Endothelial cell of umbilical vein (primary cell): ENCODE measurements around the gene LYPD4. TPM values are rescaled to one million over a fixed set of nuclear protein-coding genes. Genes with fewer than 3 reads are reported as not detected.

Experiments
- BruUV-seq: library from RNA; stranded (reverse); fragments of 400-500 nt; replicated peaks from 2 replicates; lab custom pipeline; 2021; lab: Mats Ljungman, UMichigan
- CTCF ChIA-PET: fragments of 300-600, 350-600 bp; sonication (Branson Sonifier 250); formaldehyde crosslinking; loops from one replicate; lab custom pipeline; 2021; ENCODE audit warnings: antibody characterized with exemption, inconsistent platforms; lab: Charles Lee
- POLR2A ChIA-PET: fragments of 300-600, 350-600 bp; sonication (Branson Sonifier 250); formaldehyde crosslinking; loops from one replicate; lab custom pipeline; 2021; ENCODE audit warnings: antibody characterized with exemption, inconsistent platforms; lab: Charles Lee
- DNase-seq: peaks from one replicate; pipeline ENCODE4 v3.0.0-alpha.2; 2011; ENCODE audit warnings: low read depth, low spot score
- FAIRE-seq: peaks from 2 replicates; lab custom pipeline; 2011; peaks lifted over from hg19 to GRCh38; lab: Jason Lieb, UNC
- H2AFZ ChIP-seq: 2 replicates; pipeline ENCODE4 v1.6.0; 2012; ENCODE audit warnings: low read depth, low read length, control low read depth, inconsistent platforms
- H3K27ac ChIP-seq: 2 replicates; pipeline ENCODE4 v1.5.1; 2011; ENCODE audit warnings: low read depth, mild to moderate bottlenecking, control low read depth, low read length, moderate library complexity; ENCODE audit not compliant: insufficient read depth
- H3K27me3 ChIP-seq, 2 experiments: 2 replicates each; pipeline versions ENCODE4 v1.6.0 to v1.6.1; 2011; ENCODE audit warnings: low read length in 2 of 2, mixed read lengths in 1 of 2; ENCODE audit not compliant: control insufficient read depth in 2 of 2, insufficient read depth in 2 of 2
- H3K36me3 ChIP-seq, 2 experiments: 2 replicates in 1 of 2; 3 replicates in 1 of 2; pipeline ENCODE4 v1.5.1; 2011; ENCODE audit warnings: low read length in 2 of 2, mild to moderate bottlenecking in 1 of 2, moderate library complexity in 1 of 2; ENCODE audit not compliant: control insufficient read depth in 2 of 2, insufficient read depth in 2 of 2; ENCODE audit errors: extremely low read depth in 1 of 2
- H3K4me1 ChIP-seq: 3 replicates; pipeline ENCODE4 v1.5.1; 2011; ENCODE audit warnings: mild to moderate bottlenecking, low read length; ENCODE audit not compliant: control insufficient read depth, insufficient read depth; ENCODE audit errors: extremely low read depth
- H3K4me2 ChIP-seq: 2 replicates; pipeline ENCODE4 v1.6.1; 2011; ENCODE audit warnings: low read length, control low read depth, mixed read lengths; ENCODE audit not compliant: insufficient read depth
- H3K4me3 ChIP-seq, 3 experiments: fragments of 200-600 bp in 1 of 3; sonication (generic), shearing (Covaris generic) in 1 of 3; replicated peaks in 1 of 3; 2 replicates each; pipeline ENCODE4 v1.5.1; 2011 to 2016; ENCODE audit warnings: control low read depth in 3 of 3, low read length in 3 of 3, mild to moderate bottlenecking in 2 of 3, inconsistent platforms in 1 of 3, low read depth in 1 of 3, moderate library complexity in 1 of 3; ENCODE audit not compliant: insufficient read depth in 1 of 3
- H3K79me2 ChIP-seq: 2 replicates; pipeline ENCODE4 v1.6.0; 2012; ENCODE audit warnings: low read length, inconsistent platforms; ENCODE audit not compliant: control insufficient read depth, insufficient read depth
- H3K9ac ChIP-seq: replicated peaks from 2 replicates; pipeline ENCODE3; 2011; ENCODE audit warnings: low read length, control low read depth; ENCODE audit not compliant: insufficient read depth; ENCODE audit errors: extremely low read depth
- H3K9me1 ChIP-seq: replicated peaks from 3 replicates; pipeline ENCODE4 v1.6.0; 2011; ENCODE audit warnings: mild to moderate bottlenecking, low read length; ENCODE audit not compliant: control insufficient read depth, insufficient read depth; ENCODE audit errors: extremely low read depth
- H3K9me3 ChIP-seq: replicated peaks from 2 replicates; pipeline ENCODE4 v1.5.1; 2012; ENCODE audit warnings: low read length, inconsistent platforms; ENCODE audit not compliant: control insufficient read depth, insufficient read depth
- H4K20me1 ChIP-seq: replicated peaks from 2 replicates; pipeline ENCODE3; 2011; ENCODE audit warnings: mild to moderate bottlenecking, low read length; ENCODE audit not compliant: control insufficient read depth, insufficient read depth; ENCODE audit errors: extremely low read depth
- CTCF ChIP-seq, 2 donors: IDR thresholded peaks; 1 replicate in 1 of 2; 2 replicates in 1 of 2; pipeline ENCODE4 v1.5.1; 2011; ENCODE audit warnings: low read length in 2 of 2, mild to moderate bottlenecking in 2 of 2, moderate library complexity in 2 of 2, control low read depth in 1 of 2, inconsistent platforms in 1 of 2, low read depth in 1 of 2; ENCODE audit not compliant: insufficient read depth in 1 of 2; ENCODE audit errors: extremely low read depth in 1 of 2
- EZH2 ChIP-seq: IDR thresholded peaks from 2 replicates; pipeline ENCODE4 v1.6.1; 2012; ENCODE audit warnings: borderline replicate concordance, low read depth, mild to moderate bottlenecking, moderate library complexity, low read length, inconsistent platforms; ENCODE audit not compliant: severe bottlenecking
- FOS ChIP-seq: IDR thresholded peaks from 2 replicates; pipeline ENCODE4 v1.6.1; 2011; ENCODE audit warnings: mild to moderate bottlenecking, low read length, moderate library complexity, borderline replicate concordance; ENCODE audit not compliant: insufficient read depth
- GATA2 ChIP-seq: IDR thresholded peaks from 2 replicates; pipeline ENCODE4 v1.7.0; 2011; ENCODE audit warnings: low read depth, mild to moderate bottlenecking, moderate library complexity, mixed read lengths, low read length; ENCODE audit not compliant: insufficient read length, insufficient read depth
- JUN ChIP-seq: IDR thresholded peaks from 2 replicates; pipeline ENCODE4 v1.6.1; 2011; ENCODE audit warnings: borderline replicate concordance, low read depth; ENCODE audit not compliant: insufficient read length, insufficient read depth
- MAX ChIP-seq: IDR thresholded peaks from 2 replicates; pipeline ENCODE4 v1.6.1; 2011; ENCODE audit not compliant: insufficient read depth, insufficient read length
- MYC ChIP-seq: IDR thresholded peaks from one replicate; pipeline ENCODE4 v1.6.1; 2011; ENCODE audit warnings: mild to moderate bottlenecking, low read depth, low read length
- POLR2A ChIP-seq: IDR thresholded peaks from 2 replicates; pipeline ENCODE4 v1.6.1; 2012; ENCODE audit warnings: low read depth, mild to moderate bottlenecking, control low read depth, low read length
- POLR2AphosphoS5 ChIP-seq: IDR thresholded peaks from 2 replicates; pipeline ENCODE4 v1.6.1; 2012; ENCODE audit warnings: low read depth, mild to moderate bottlenecking, control low read depth, low read length, moderate library complexity; ENCODE audit not compliant: insufficient read depth
- dilution Hi-C: fragments of 300-500 bp; cut with MboI; formaldehyde crosslinking; loops from one replicate; pipeline ENCODE4 v1.15.0; 2019; ENCODE audit warnings: low sequenced_read_pairs; ENCODE audit not compliant: extremely low pct_ligation_motif_present
- intact Hi-C: fragments of 100-400 bp; cut with micrococcal nuclease; formaldehyde crosslinking; loops from one replicate; pipeline ENCODE4 v1.10.0; 2022
- polyA plus RNA-seq, 4 experiments: library from polyadenylated mRNA; depleted of rRNA in 3 of 4; stranded (reverse) in 3 of 4; unstranded in 1 of 4; fragments of >200 nt; gene quantifications; 2 replicates each; pipeline versions ENCODE4 v1.2.1 to v1.2.3, GENCODE V29; 2011 to 2012; ENCODE audit warnings: missing spikeins in 1 of 4
- total RNA-seq: library from RNA; stranded (reverse); gene quantifications from 2 replicates; pipeline ENCODE4 v1.2.3, GENCODE V29; 2021

LYPD4 gene
- total and polyA plus RNA-seq, 2 donors (not counting 3 experiments of a cell fraction or from before 2014, with no cell fraction given): not detected

GRCh38 chr19:41863209-41863931 lies 18.9 kb upstream of the LYPD4 start:
- Histone ChIP-seq H3K9me3 (no peaks in the 10 kb centered on the region), H3K4me1 (peaks cover 41% of the 10 kb centered on the region), H2AFZ (no peak overlapping the region), H4K20me1 (no peaks in the 10 kb centered on the region), H3K27me3 (no peaks in the 10 kb centered on the region), H3K4me2 (peak overlapping the region; percentile 88), H3K9me1 (no peaks in the 10 kb centered on the region), H3K79me2 (peaks cover 77% of the 10 kb centered on the region), H3K27ac (no peak overlapping the region), H3K9ac (no peak overlapping the region), H3K4me3 (no peak overlapping the region), H3K36me3 (peaks cover 31 to 51% of the 10 kb centered on the region in 2 experiments)
- ChIA-PET POLR2A (interaction anchor here (1.0 kb wide), 1 partner anchor 10 kb away, joined by 4 read pairs; no protein-coding TSS in a partner anchor), CTCF (interaction anchor here (1.0 kb wide), 1 partner anchor 10 kb away, joined by 3 read pairs; no protein-coding TSS in a partner anchor)
- no TSS peak for BruUV-seq
- FAIRE-seq (no peak), DNase-seq (no peak)
- intact Hi-C loops: no loop called here
- no peak for TF ChIP-seq FOS
- TF ChIP-seq MYC: no peak
- TF ChIP-seq MAX: no peak
- no peak for TF ChIP-seq GATA2
- TF ChIP-seq EZH2: no peak
- no peak for TF ChIP-seq JUN
- no peak for TF ChIP-seq CTCF (IDR thresholded peaks at IDR 0.05; ENCODE audit: extremely low read depth in 1 of 2, insufficient read depth in 1 of 2, low read depth in 1 of 2, low read length in 2 of 2)
- TF ChIP-seq POLR2A: no peak
- no peak for TF ChIP-seq POLR2AphosphoS5
- dilution Hi-C loops: no loop called here
